B cell (primary cell): Measurements from ENCODE around the gene VWA3B. TPM values are rescaled to one million over a fixed set of nuclear protein-coding genes. Genes with fewer than 3 reads are reported as not detected.

Experiments
- ATAC-seq: fragments of 200-7000 bp; cut with Tn5 transposase; one replicate; pipeline ENCODE4 v1.10.0; 2021; ENCODE audit warnings: low read depth, mild to moderate bottlenecking, moderate number of reproducible peaks, moderate library complexity
- CTCF ChIA-PET: fragments of 350-600 bp; sonication (Branson Sonifier 250); formaldehyde crosslinking; loops from one replicate; lab custom pipeline; 2021; ENCODE audit warnings: antibody characterized with exemption, inconsistent platforms; lab: Charles Lee
- POLR2A ChIA-PET: fragments of 350-600 bp; sonication (Branson Sonifier 250); formaldehyde crosslinking; loops from one replicate; lab custom pipeline; 2021; ENCODE audit warnings: antibody characterized with exemption; lab: Charles Lee
- DNase-seq: peaks from one replicate; pipeline ENCODE4 v3.0.0; 2013
- H2AFZ ChIP-seq: 2 replicates; pipeline ENCODE4 v1.6.1; 2012; ENCODE audit warnings: mild to moderate bottlenecking, low read depth, low read length; ENCODE audit not compliant: insufficient read depth, poor library complexity, severe bottlenecking
- H3K27ac ChIP-seq, 2 donors: 1 replicate in 1 of 2; 2 replicates in 1 of 2; pipeline ENCODE4 v1.5.1; 2012 to 2013; ENCODE audit warnings: low read length in 2 of 2, mild to moderate bottlenecking in 2 of 2, moderate library complexity in 1 of 2
- H3K27me3 ChIP-seq, 4 experiments: fragments of 200-600 bp in 1 of 4; sonication (generic) in 1 of 4; replicated peaks in 1 of 4; 1 replicate in 2 of 4; 2 replicates in 2 of 4; pipeline versions ENCODE4 v1.6.1 to v1.7.0; 2013 to 2016; ENCODE audit warnings: low read length in 3 of 4, mild to moderate bottlenecking in 2 of 4, mixed read lengths in 1 of 4, moderate library complexity in 1 of 4; ENCODE audit not compliant: insufficient read depth in 4 of 4, control insufficient read depth in 3 of 4; ENCODE audit errors: control extremely low read depth in 1 of 4
- H3K36me3 ChIP-seq, 2 experiments: replicated peaks in 1 of 2; 1 replicate in 1 of 2; 2 replicates in 1 of 2; pipeline versions ENCODE4 v1.6.1 to v1.7.1; 2013; ENCODE audit warnings: low read length in 1 of 2; ENCODE audit not compliant: insufficient read depth in 2 of 2, control insufficient read depth in 1 of 2; ENCODE audit errors: control extremely low read depth in 1 of 2, extremely low read depth in 1 of 2
- H3K4me1 ChIP-seq, 2 donors: fragments of 200-600 bp in 1 of 2; sonication (generic) in 1 of 2; 1 replicate in 1 of 2; 2 replicates in 1 of 2; pipeline versions ENCODE4 v1.5.1 to v1.6.1; 2013 to 2017; ENCODE audit warnings: low read length in 2 of 2; ENCODE audit not compliant: control insufficient read depth in 2 of 2, insufficient read depth in 2 of 2
- H3K4me2 ChIP-seq: replicated peaks from 2 replicates; pipeline ENCODE3; 2012; ENCODE audit warnings: mild to moderate bottlenecking, low read depth, low read length; ENCODE audit not compliant: poor library complexity, severe bottlenecking
- H3K4me3 ChIP-seq, 5 experiments: fragments of 200-600 bp in 1 of 5; sonication (generic) in 1 of 5; 1 replicate in 3 of 5; 2 replicates in 2 of 5; pipeline versions ENCODE4 v1.5.1 to v1.7.0; 2011 to 2016; ENCODE audit warnings: low read length in 4 of 5, mild to moderate bottlenecking in 4 of 5, low read depth in 2 of 5, control low read depth in 1 of 5, moderate library complexity in 1 of 5; ENCODE audit not compliant: insufficient read depth in 1 of 5; ENCODE audit errors: control extremely low read depth in 1 of 5, extremely low read depth in 1 of 5
- H3K79me2 ChIP-seq: fragments of 200-600 bp; sonication (generic); one replicate; pipeline ENCODE4 v1.6.0; 2016; ENCODE audit warnings: low read length; ENCODE audit not compliant: control insufficient read depth, insufficient read depth
- H3K9ac ChIP-seq: fragments of 200-600 bp; sonication (generic); 2 replicates; pipeline ENCODE4 v1.6.1; 2017; ENCODE audit warnings: mild to moderate bottlenecking, low read length, moderate library complexity
- H3K9me3 ChIP-seq, 3 donors: one replicate each; pipeline versions ENCODE4 v1.6.1 to v1.7.1; 2013; ENCODE audit warnings: low read length in 2 of 3; ENCODE audit not compliant: control insufficient read depth in 2 of 3, insufficient read depth in 1 of 3; ENCODE audit errors: control extremely low read depth in 1 of 3
- H4K20me1 ChIP-seq: 2 replicates; pipeline ENCODE4 v1.6.0; 2012; ENCODE audit warnings: mild to moderate bottlenecking, low read length; ENCODE audit not compliant: insufficient read depth, control insufficient read depth, poor library complexity, severe bottlenecking
- H3K27ac Mint-ChIP-seq: one replicate; pipeline ENCODE4 v1.8.0; 2021; ENCODE audit warnings: mixed read lengths
- H3K27me3 Mint-ChIP-seq: one replicate; pipeline ENCODE4 v1.8.0; 2021; ENCODE audit warnings: mixed read lengths
- H3K4me1 Mint-ChIP-seq: one replicate; pipeline ENCODE4 v1.8.0; 2021; ENCODE audit warnings: mixed read lengths
- H3K4me3 Mint-ChIP-seq: one replicate; pipeline ENCODE4 v1.8.0; 2021; ENCODE audit warnings: mixed read lengths
- H3K9me3 Mint-ChIP-seq: one replicate; pipeline ENCODE4 v1.8.0; 2022; ENCODE audit warnings: mixed read lengths; ENCODE audit not compliant: insufficient read depth
- EZH2 ChIP-seq: IDR thresholded peaks from 2 replicates; pipeline ENCODE4 v1.6.1; 2012; ENCODE audit warnings: borderline replicate concordance, low read depth, mild to moderate bottlenecking, moderate library complexity, low read length; ENCODE audit not compliant: insufficient read depth, poor library complexity, severe bottlenecking
- WGBS: methylation state at CpG from one replicate; pipeline ENCODE4 v1.1.5; 2013; ENCODE audit warnings: missing lambda C conversion rate; ENCODE audit not compliant: insufficient coverage; 5-methylcytosine and 5-hydroxymethylcytosine counted together
- intact Hi-C: fragments of 100-400 bp; cut with micrococcal nuclease; formaldehyde crosslinking; loops from one replicate; pipeline ENCODE4 v1.10.0; 2022
- polyA plus RNA-seq: library from polyadenylated mRNA; depleted of rRNA; stranded (reverse); fragments of >200 nt; gene quantifications from 2 replicates; pipeline ENCODE4 v1.2.3, GENCODE V29; 2012
- total RNA-seq, 2 donors: library from RNA; stranded (reverse); fragments of 120-200 nt in 1 of 2; gene quantifications; 1 replicate in 1 of 2; 2 replicates in 1 of 2; pipeline versions ENCODE4 v1.2.3 to v1.2.4, GENCODE V29; 2013 to 2022
- TF ChIP-seq, protein P1 (sequence below): fragments of 200-600 bp; IDR thresholded peaks from one replicate; pipeline ENCODE4 v1.8.0; 2022; ENCODE audit warnings: antibody characterized with exemption, mild to moderate bottlenecking

Gene VWA3B
- total and polyA plus RNA-seq, 2 donors (not counting 1 experiment from before 2014, with no cell fraction given), result not detected

DNA sequence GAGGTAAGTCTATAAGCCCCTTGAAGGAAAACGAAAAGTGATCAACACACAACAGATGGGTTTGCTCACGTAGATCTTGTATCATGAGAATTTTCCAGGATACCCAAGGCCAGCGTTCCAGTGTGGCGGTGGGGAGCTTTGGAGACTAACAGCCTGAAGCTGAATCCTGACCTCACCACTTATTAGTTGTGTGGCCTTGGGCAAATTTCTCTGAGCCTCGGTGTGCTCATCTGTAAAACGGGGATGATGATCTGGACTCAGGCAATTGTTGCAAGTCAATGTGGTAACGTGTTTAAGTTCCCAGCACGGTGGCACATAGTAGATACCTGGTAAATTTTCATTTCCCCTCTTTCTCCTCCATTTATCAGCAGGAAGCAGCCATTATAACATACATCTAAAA lies 68.3 kb downstream of the VWA3B start:
- Histone ChIP-seq H3K27ac (no peak overlapping the region), H4K20me1 (no peaks in the 10 kb centered on the region), H3K4me2 (no peak overlapping the region), H3K79me2 (no peaks in the 10 kb centered on the region), H2AFZ (no peak overlapping the region), H3K36me3 (no peaks in the 10 kb centered on the region), H3K4me1 (no peaks in the 10 kb centered on the region), H3K9ac (no peak overlapping the region), H3K4me3 (no peak overlapping the region), H3K27me3 (no peaks in the 10 kb centered on the region), H3K9me3 (no peaks in the 10 kb centered on the region)
- no peak overlapping the region for H3K27ac Mint-ChIP-seq
- intact Hi-C loops, result no loop called here
- no peaks in the 10 kb centered on the region for H3K9me3 Mint-ChIP-seq
- CTCF ChIA-PET, result interaction anchor here (0.9 kb wide), 1 partner anchor 12 kb away, joined by 3 read pairs; no protein-coding TSS in a partner anchor
- ATAC-seq (no peak), DNase-seq (no peak)
- H3K27me3 Mint-ChIP-seq, result peaks cover 6% of the 10 kb centered on the region
- POLR2A ChIA-PET, result no interaction called here
- no peaks in the 10 kb centered on the region for H3K4me1 Mint-ChIP-seq
- TF ChIP-seq, protein P1, sequence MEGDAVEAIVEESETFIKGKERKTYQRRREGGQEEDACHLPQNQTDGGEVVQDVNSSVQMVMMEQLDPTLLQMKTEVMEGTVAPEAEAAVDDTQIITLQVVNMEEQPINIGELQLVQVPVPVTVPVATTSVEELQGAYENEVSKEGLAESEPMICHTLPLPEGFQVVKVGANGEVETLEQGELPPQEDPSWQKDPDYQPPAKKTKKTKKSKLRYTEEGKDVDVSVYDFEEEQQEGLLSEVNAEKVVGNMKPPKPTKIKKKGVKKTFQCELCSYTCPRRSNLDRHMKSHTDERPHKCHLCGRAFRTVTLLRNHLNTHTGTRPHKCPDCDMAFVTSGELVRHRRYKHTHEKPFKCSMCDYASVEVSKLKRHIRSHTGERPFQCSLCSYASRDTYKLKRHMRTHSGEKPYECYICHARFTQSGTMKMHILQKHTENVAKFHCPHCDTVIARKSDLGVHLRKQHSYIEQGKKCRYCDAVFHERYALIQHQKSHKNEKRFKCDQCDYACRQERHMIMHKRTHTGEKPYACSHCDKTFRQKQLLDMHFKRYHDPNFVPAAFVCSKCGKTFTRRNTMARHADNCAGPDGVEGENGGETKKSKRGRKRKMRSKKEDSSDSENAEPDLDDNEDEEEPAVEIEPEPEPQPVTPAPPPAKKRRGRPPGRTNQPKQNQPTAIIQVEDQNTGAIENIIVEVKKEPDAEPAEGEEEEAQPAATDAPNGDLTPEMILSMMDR, result no peak
- no peak for TF ChIP-seq EZH2
- H3K4me3 Mint-ChIP-seq, result no peak overlapping the region
- 100% methylated on average over 6 of the region's 8 CpGs for WGBS

DNA sequence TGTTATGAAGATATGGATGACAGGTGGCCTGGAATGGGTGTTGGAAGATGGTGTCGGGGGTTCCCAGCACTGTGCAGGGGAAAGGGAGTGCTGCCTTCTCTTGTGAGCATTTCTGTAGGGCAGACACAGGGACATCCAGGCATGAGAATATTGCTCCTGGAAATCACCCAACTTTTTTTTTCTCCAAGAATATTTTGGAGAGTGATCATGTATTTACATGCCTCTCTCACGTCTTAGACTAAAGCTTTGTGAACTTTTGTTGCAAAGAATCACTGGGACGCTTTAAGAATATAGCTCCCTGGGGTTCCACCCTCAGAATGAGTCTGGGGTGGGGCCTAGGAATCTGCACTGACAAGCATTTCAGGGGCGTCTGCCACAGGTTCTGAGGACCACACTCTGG lies 68.7 kb downstream of the VWA3B start:
- H3K79me2 ChIP-seq, result no peaks in the 10 kb centered on the region
- no peak for DNase-seq
- POLR2A ChIA-PET, result no interaction called here
- no peak overlapping the region for H3K4me2 ChIP-seq
- peaks cover 6% of the 10 kb centered on the region for H3K27me3 Mint-ChIP-seq
- no peaks in the 10 kb centered on the region for H3K27me3 ChIP-seq
- no peaks in the 10 kb centered on the region for H3K9me3 ChIP-seq
- no peaks in the 10 kb centered on the region for H4K20me1 ChIP-seq
- no peak overlapping the region for H3K27ac ChIP-seq
- H3K4me1 Mint-ChIP-seq, result no peaks in the 10 kb centered on the region
- no peaks in the 10 kb centered on the region for H3K4me1 ChIP-seq
- H3K4me3 Mint-ChIP-seq, result no peak overlapping the region
- H3K27ac Mint-ChIP-seq, result no peak overlapping the region
- 98% methylated on average over 4 of the region's 4 CpGs for WGBS
- H2AFZ ChIP-seq, result no peak overlapping the region
- CTCF ChIA-PET, result interaction anchor here (0.9 kb wide), 1 partner anchor 12 kb away, joined by 3 read pairs; no protein-coding TSS in a partner anchor
- H3K4me3 ChIP-seq, result no peak overlapping the region
- intact Hi-C loops, result no loop called here
- H3K9me3 Mint-ChIP-seq, result no peaks in the 10 kb centered on the region
- TF ChIP-seq EZH2, result no peak
- TF ChIP-seq, protein P1, result no peak
- H3K9ac ChIP-seq, result no peak overlapping the region
- no peaks in the 10 kb centered on the region for H3K36me3 ChIP-seq
- no peak for ATAC-seq
